Endothelial cell (in vitro differentiated cells): ENCODE measurements around the gene DDX10. TPM values are rescaled to one million over a fixed set of nuclear protein-coding genes. Genes with fewer than 3 reads are reported as not detected.
"Not testable (repeated sequence)": the region's sequence is repeated elsewhere in the genome, so short reads cannot be mapped to it uniquely, and the experiment has no call there.

Experiments
- DNase-seq: peaks from one replicate; pipeline ENCODE4 v3.0.0; 2021; ENCODE audit warnings: low spot score
- H3K27ac Mint-ChIP-seq: one replicate; pipeline ENCODE4 v1.8.0; 2021; ENCODE audit warnings: mixed read lengths, inconsistent platforms; ENCODE audit not compliant: unreplicated experiment
- H3K27me3 Mint-ChIP-seq: one replicate; pipeline ENCODE4 v1.8.0; 2021; ENCODE audit warnings: mild to moderate bottlenecking, moderate library complexity, mixed read lengths, inconsistent platforms; ENCODE audit not compliant: unreplicated experiment
- H3K36me3 Mint-ChIP-seq: one replicate; pipeline ENCODE4 v1.8.0; 2021; ENCODE audit warnings: mild to moderate bottlenecking, low read depth, mixed read lengths, inconsistent platforms; ENCODE audit not compliant: unreplicated experiment
- H3K4me1 Mint-ChIP-seq: one replicate; pipeline ENCODE4 v1.8.0; 2021; ENCODE audit warnings: mild to moderate bottlenecking, mixed read lengths, inconsistent platforms; ENCODE audit not compliant: unreplicated experiment
- H3K4me3 Mint-ChIP-seq: one replicate; pipeline ENCODE4 v1.8.0; 2021; ENCODE audit warnings: mild to moderate bottlenecking, mixed read lengths, inconsistent platforms; ENCODE audit not compliant: unreplicated experiment
- H3K9me3 Mint-ChIP-seq: one replicate; pipeline ENCODE4 v1.8.0; 2021; ENCODE audit warnings: mixed read lengths, inconsistent platforms; ENCODE audit not compliant: unreplicated experiment
- total RNA-seq: library from RNA; stranded (reverse); fragmentation: NEBNext Ultra II Directional; extraction: Animal tissue kit (Norgen Biotek cat#: 25700); gene quantifications from one replicate; pipeline ENCODE4 v1.2.1, GENCODE V29; 2021; ENCODE audit not compliant: unreplicated experiment
- TF ChIP-seq, protein P1 (sequence below): fragments of 200-600 bp; sonication (generic); IDR thresholded peaks from one replicate; pipeline ENCODE4 v1.5.0; 2021; ENCODE audit warnings: antibody characterized with exemption; ENCODE audit not compliant: unreplicated experiment

The DDX10 gene
- total RNA-seq, 1 donor from 2014 or later = 20.9 TPM

DNA sequence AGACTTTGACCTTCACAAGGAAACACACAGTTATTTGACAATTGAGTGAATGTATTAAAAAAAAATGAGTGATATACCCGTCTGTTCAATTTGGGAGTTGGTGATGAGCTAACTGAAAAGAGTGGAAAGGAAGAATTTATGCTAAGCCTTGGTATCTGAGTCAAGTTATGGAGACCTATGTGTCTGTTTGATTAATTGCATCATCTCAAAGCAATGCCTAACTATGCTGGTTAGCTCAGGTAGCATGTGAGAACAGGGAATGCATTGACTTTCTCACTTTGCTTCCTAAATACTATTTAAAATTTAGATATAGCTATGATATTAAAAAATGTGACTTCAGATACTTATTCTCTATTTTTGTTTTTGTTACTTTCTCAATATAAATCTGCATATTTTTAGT lies 110.5 kb downstream of the DDX10 start:
- TF ChIP-seq, protein P1, sequence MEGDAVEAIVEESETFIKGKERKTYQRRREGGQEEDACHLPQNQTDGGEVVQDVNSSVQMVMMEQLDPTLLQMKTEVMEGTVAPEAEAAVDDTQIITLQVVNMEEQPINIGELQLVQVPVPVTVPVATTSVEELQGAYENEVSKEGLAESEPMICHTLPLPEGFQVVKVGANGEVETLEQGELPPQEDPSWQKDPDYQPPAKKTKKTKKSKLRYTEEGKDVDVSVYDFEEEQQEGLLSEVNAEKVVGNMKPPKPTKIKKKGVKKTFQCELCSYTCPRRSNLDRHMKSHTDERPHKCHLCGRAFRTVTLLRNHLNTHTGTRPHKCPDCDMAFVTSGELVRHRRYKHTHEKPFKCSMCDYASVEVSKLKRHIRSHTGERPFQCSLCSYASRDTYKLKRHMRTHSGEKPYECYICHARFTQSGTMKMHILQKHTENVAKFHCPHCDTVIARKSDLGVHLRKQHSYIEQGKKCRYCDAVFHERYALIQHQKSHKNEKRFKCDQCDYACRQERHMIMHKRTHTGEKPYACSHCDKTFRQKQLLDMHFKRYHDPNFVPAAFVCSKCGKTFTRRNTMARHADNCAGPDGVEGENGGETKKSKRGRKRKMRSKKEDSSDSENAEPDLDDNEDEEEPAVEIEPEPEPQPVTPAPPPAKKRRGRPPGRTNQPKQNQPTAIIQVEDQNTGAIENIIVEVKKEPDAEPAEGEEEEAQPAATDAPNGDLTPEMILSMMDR = no peak
- Mint-ChIP-seq H3K27ac (no peak overlapping the region), H3K4me1 (no peaks in the 10 kb centered on the region)

DNA sequence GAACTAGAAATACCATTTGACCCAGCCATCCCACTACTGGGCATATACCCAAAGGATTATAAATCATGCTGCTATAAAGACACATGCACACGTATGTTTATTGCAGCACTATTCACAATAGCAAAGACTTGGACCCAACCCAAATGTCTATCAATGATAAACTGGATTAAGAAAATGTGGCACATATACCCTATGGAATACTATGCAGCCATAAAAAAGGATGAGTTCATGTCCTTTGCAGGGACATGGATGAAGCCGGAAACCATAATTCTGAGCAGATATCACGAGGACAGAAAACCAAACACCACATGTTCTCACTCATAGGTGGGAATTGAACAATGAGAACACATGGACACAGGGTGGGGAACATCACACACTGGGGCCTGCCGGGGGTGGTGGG lies 114.3 kb downstream of the DDX10 start:
- H3K9me3 Mint-ChIP-seq, H3K27ac Mint-ChIP-seq, H3K4me1 Mint-ChIP-seq, H3K36me3 Mint-ChIP-seq, DNase-seq, H3K27me3 Mint-ChIP-seq, H3K4me3 Mint-ChIP-seq: not testable (repeated sequence)

More for the DNA sequence above, 110.5 kb downstream of the DDX10 start:
- DNase-seq = no peak
- Mint-ChIP-seq H3K9me3 (no peaks in the 10 kb centered on the region), H3K27me3 (no peaks in the 10 kb centered on the region), H3K36me3 (peaks cover 5% of the 10 kb centered on the region), H3K4me3 (no peak overlapping the region)

DNA sequence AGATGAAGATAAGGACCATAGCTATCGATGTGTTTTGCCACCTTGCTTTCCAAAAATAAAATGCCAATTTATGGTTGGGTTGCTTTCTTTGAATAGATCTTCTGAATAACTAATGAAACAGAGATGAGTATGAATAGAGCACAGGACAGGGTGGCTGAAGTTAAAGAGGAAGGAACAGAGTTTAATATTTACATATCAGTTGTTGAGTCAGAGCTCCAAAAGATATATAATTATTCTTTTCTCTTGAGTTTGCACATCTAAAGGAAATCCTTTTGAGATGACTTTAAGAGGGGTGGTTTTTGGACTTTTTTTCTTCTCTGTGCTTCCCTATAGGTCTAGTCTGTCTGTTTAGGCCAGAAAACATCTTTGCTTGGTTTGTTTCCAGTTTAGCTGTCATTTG lies 115.2 kb downstream of the DDX10 start:
- no peak for DNase-seq
- TF ChIP-seq, protein P1 = no peak
- peaks cover 5% of the 10 kb centered on the region for H3K36me3 Mint-ChIP-seq
- no peaks in the 10 kb centered on the region for H3K9me3 Mint-ChIP-seq
- H3K27ac Mint-ChIP-seq = no peak overlapping the region
- H3K4me3 Mint-ChIP-seq = no peak overlapping the region
- H3K4me1 Mint-ChIP-seq = no peaks in the 10 kb centered on the region
- no peaks in the 10 kb centered on the region for H3K27me3 Mint-ChIP-seq

DNA sequence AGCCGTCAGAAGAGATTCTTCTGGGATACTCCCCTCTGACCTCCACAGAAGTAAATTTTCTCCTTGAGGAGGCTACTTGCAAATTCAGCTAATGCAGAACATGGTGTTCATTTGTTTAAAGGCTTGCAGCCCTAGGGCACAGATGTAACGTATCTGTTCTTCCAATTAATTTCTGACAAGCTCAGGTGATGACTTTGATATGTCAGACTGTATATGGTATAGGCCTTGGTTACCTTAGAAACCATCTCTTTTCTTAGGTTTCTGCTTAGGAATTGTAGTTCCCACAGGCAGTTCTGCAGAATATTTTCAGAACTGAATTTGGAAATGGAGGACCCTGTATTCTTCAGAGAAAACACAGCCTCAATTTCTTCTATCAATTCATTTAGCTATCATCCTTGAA lies 117.1 kb downstream of the DDX10 start:
- TF ChIP-seq, protein P1 = no peak
- Mint-ChIP-seq H3K27ac (no peak overlapping the region), H3K36me3 (peaks cover 5% of the 10 kb centered on the region), H3K4me3 (no peak overlapping the region), H3K9me3 (no peaks in the 10 kb centered on the region), H3K27me3 (no peaks in the 10 kb centered on the region), H3K4me1 (no peaks in the 10 kb centered on the region)
- DNase-seq = no peak

DNA sequence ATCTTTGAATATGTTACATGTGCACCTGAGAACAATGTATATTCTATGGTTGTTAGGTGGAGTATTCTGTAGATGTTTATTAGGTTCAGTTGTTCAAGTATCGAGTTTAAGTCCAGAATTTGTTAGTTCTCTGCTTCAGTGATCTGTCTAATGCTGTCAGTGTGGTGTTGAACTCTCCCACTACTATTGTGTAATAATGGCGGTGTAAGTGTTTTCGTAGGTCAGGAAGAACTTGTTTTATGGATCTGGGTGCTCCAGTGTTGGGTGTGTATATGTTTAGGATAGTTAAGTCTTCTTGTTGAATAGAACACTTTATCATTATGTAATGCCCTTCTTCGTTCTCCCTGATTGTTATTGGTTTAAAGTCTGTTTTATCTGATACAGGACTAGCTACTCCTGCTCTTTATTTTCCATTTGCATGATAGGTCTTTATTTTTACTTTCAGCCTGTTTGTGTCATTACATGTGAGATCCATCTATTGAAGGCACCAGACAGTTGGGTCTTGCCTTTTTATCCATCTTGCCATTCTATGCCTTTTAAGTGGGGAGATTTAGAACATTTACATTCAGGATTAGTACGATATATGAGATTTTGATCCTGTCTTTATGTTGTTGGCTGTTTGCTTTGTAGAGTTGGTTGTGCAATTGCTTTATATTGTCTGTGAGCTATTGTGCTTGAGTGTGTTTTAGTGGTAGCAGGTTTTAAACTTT lies 121.6 kb downstream of the DDX10 start:
- Mint-ChIP-seq H3K27me3 (no peaks in the 10 kb centered on the region), H3K4me1 (peaks cover 4% of the 10 kb centered on the region)

More for the DNA sequence above, 121.6 kb downstream of the DDX10 start:
- no peak overlapping the region for H3K27ac Mint-ChIP-seq
- no peak overlapping the region for H3K4me3 Mint-ChIP-seq
- TF ChIP-seq, protein P1 = no peak
- no peaks in the 10 kb centered on the region for H3K36me3 Mint-ChIP-seq
- no peaks in the 10 kb centered on the region for H3K9me3 Mint-ChIP-seq
- no peak for DNase-seq
